ENCODE results near the gene SUCO. TPM values are rescaled to one million over a fixed set of nuclear protein-coding genes. Genes with fewer than 3 reads are reported as not detected.

Gene SUCO
- total RNA-seq, 4 donors from 2014 or later = 18.6 to 26.9 (median 23.4) TPM

DNA sequence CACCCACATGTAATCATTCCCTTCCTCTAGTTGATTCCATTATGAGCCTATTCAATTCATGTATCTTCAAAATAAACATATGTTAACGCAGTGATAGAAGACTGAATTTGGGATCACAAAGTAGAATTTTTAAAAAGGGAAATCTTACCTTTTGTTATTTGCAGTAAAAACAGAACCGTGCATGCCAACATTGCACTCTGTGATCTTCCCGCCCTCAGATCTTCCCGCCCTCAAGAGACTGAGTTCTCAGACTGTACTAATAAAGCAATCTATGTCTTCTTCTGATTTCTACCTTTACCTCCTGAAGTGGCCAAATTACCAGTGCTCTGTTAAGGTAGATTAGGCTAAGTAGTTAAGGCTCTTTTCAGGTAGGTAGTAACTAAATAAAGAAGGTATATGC, 3.6 kb upstream of the SUCO start:
- no peak overlapping the region for H3K4me3 ChIP-seq
- 83 to 86% methylated on average over 4 of the region's 4 CpGs for WGBS, 2 donors
- H3K4me1 ChIP-seq = peaks cover 0 to 17% (median 9%) of the 10 kb centered on the region in 3 donors
- no peaks in the 10 kb centered on the region for H3K36me3 ChIP-seq
- intact Hi-C loops (cut with DNase I) = no loop called here
- no peak for TF ChIP-seq POLR2A (IDR thresholded peaks at IDR 0.05)
- TF ChIP-seq, protein P1, sequence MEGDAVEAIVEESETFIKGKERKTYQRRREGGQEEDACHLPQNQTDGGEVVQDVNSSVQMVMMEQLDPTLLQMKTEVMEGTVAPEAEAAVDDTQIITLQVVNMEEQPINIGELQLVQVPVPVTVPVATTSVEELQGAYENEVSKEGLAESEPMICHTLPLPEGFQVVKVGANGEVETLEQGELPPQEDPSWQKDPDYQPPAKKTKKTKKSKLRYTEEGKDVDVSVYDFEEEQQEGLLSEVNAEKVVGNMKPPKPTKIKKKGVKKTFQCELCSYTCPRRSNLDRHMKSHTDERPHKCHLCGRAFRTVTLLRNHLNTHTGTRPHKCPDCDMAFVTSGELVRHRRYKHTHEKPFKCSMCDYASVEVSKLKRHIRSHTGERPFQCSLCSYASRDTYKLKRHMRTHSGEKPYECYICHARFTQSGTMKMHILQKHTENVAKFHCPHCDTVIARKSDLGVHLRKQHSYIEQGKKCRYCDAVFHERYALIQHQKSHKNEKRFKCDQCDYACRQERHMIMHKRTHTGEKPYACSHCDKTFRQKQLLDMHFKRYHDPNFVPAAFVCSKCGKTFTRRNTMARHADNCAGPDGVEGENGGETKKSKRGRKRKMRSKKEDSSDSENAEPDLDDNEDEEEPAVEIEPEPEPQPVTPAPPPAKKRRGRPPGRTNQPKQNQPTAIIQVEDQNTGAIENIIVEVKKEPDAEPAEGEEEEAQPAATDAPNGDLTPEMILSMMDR (IDR thresholded peaks at IDR 0.05) = no peak
- no peaks in the 10 kb centered on the region for H3K27me3 ChIP-seq
- no peak overlapping the region for H3K27ac ChIP-seq
- no peak for DNase-seq
- no peaks in the 10 kb centered on the region for H3K9me3 ChIP-seq

DNA sequence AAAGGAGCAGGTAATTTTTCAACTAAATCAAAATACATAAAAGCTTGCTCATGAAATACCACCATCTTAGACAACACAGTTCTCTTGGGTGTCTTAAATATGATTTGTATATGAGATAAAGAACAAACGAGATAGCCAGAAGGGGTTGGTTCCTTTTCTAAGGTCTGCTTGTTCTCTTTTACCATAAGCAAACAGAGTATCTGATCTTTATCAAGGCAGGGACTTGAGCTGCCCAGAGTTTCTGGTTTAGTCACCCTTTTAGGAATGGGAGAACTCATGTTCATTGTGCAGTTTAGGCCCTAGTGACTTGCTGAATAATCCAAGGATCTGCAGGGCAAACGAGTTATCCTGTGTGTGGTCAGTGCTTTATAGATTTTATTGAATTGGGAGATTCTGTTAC, 3.0 kb upstream of the SUCO start:
- intact Hi-C loops (cut with DNase I) = no loop called here

DNA sequence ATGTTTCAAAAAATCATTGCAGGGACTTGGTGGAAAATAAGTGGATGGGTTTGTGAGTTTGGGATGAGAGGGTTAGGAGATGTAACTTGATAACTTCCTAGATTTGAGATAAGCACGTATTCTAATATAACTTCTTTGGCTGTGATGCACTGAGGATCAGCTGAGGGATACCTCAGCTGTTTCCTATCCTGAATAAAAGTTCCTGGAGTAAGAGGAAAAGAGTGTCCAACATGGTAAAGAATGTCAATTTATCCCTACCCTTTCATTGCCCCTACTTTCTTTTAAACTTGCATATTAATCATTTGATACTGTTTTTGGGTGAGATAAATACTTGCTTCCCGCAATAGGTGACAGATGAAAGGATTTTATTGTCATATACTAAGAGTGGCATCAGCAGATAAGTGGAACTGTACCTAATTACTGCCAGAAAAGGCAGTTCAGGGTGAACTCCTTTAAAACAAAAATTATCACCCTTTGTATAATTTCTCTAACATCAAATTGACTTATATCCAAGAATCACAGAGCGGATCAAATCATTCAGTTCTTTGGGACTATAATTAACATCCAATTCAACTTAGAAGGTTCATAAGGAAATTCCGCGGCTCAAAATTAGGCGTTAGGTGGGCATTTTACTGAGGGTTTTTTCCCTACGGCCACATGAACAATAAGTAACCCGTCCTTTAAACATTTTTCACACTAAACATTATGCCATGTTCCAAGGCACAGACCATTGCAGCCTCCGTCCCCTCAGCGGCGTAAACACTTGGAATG, 1.4 kb upstream of the SUCO start:
- Histone ChIP-seq H3K9me3 (no peaks in the 10 kb centered on the region), H3K27me3 (no peaks in the 10 kb centered on the region), H3K27ac (peak overlapping the region; percentile 97 to 100 (median 99)), H3K4me1 (peaks cover 6 to 40% (median 25%) of the 10 kb centered on the region in 3 donors), H3K36me3 (no peaks in the 10 kb centered on the region), H3K4me3 (peak overlapping the region; percentile 63 to 98 (median 93))
- intact Hi-C loops (cut with DNase I) = no loop called here
- TF ChIP-seq, protein P1 (IDR thresholded peaks at IDR 0.05) = no peak
- no peak for TF ChIP-seq POLR2A (IDR thresholded peaks at IDR 0.05)
- 3 to 7% methylated on average over 9 to 10 of the region's 11 CpGs for WGBS, 2 donors
- DNase-seq = no peak

More for the DNA sequence above, 3.0 kb upstream of the SUCO start:
- H3K4me1 ChIP-seq = peaks cover under 1 to 24% (median 15%) of the 10 kb centered on the region in 3 donors
- DNase-seq = no peak
- 54 to 65% methylated on average over 2 of the region's 2 CpGs for WGBS, 2 donors
- no peaks in the 10 kb centered on the region for H3K9me3 ChIP-seq
- TF ChIP-seq, protein P1 (IDR thresholded peaks at IDR 0.05) = no peak
- no peak for TF ChIP-seq POLR2A (IDR thresholded peaks at IDR 0.05)
- no peaks in the 10 kb centered on the region for H3K36me3 ChIP-seq
- no peak overlapping the region for H3K27ac ChIP-seq
- no peak overlapping the region for H3K4me3 ChIP-seq
- no peaks in the 10 kb centered on the region for H3K27me3 ChIP-seq

DNA sequence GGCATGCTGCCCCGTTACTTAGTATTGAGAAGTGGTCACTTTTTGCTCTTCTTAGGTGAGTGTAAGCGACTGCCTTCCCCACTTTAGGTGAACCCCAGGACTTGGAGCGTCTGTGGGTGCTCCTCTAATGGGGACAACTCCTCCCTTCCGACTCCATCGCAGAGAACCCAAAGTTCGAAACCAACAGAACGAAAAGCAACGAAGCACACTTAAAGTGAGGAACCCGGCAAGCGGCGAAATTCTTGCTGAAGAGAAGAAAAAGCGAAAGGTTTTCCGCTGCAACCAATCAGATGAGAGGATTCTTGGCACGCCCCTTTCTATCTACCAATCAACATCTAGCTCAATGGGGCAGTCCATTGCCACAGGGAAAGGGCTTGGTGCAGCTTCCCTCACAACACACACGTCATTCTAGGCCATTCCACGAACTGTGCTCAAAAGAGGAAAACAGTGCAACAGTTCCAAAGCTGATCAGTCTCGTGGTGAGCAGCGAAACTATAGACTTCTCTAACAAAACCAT, 709 bp upstream of the SUCO start:
- H3K36me3 ChIP-seq = no peaks in the 10 kb centered on the region
- H3K4me1 ChIP-seq = peaks cover 6 to 46% (median 25%) of the 10 kb centered on the region in 3 donors
- TF ChIP-seq, protein P1 (IDR thresholded peaks at IDR 0.05) = no peak
- peak in 2 of 4 donors; percentile 84 to 88 for TF ChIP-seq POLR2A (IDR thresholded peaks at IDR 0.05)
- H3K27ac ChIP-seq = peak overlapping the region; percentile 97 to 100 (median 99)
- no peaks in the 10 kb centered on the region for H3K9me3 ChIP-seq
- H3K27me3 ChIP-seq = no peaks in the 10 kb centered on the region
- intact Hi-C loops (cut with DNase I) = no loop called here
- DNase-seq = peak; percentile 67
- H3K4me3 ChIP-seq = peak overlapping the region; percentile 63 to 98 (median 93)
- WGBS, 2 donors = 0 to 1% methylated on average over 11 to 17 of the region's 18 CpGs

DNA sequence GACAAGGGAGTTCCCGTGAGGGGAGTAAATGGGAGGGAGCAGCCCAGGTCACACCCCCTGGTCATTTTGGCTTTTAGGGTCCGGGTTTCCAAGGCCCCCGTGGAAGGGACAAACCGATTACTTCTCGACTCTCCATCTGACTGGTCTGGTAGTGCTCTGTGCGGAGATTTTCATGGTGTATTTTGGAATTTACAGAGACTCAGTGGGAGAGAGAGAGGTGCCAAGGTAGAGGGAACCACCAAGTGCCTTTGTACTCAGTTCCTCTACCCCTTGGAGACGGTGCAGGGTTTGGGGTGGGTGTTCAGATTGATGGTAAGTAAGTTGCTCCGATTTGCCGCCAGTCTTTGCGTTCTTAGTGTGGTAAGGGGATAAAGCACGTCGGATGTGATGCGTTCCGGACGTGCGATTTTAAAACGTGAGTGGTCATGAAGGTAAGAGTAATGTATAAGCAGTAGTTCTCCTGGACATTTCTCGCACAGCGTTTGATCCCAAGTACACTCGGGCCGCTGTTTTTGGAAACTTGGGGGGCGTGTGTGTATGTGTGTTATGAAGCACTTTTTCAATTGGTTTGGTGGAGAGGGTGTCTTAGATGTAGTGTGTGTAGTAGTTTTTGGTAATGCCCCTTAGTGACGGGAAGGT, 682 bp downstream of the SUCO start:
- H3K9me3 ChIP-seq = no peaks in the 10 kb centered on the region
- intact Hi-C loops (cut with DNase I) = no loop called here
- H3K36me3 ChIP-seq = no peaks in the 10 kb centered on the region
- peak overlapping the region; percentile 63 to 98 (median 93) for H3K4me3 ChIP-seq
- peaks cover 6 to 56% (median 25%) of the 10 kb centered on the region in 3 donors for H3K4me1 ChIP-seq
- peak overlapping the region; percentile 97 to 100 (median 99) for H3K27ac ChIP-seq
- DNase-seq = peak; percentile 16
- no peaks in the 10 kb centered on the region for H3K27me3 ChIP-seq
- TF ChIP-seq POLR2A (IDR thresholded peaks at IDR 0.05) = no peak
- 0 to 1% methylated on average over 17 of the region's 23 CpGs for WGBS, 2 donors
